ENCODE measurements around the gene UAP1L1.

UAP1L1 gene

GRCh38 chr9:137064880-137065164 is 12.5 kb upstream of the UAP1L1 start:
- Histone ChIP-seq H3K27me3 (peaks cover 28% of the 10 kb centered on the region), H3K4me3 (ENCODE audit: low read depth in 1 of 2, low read length in 1 of 2) (no peak overlapping the region), H3K4me1 (ENCODE audit: control insufficient read depth in 1 of 2, insufficient read depth in 1 of 2, low read depth in 1 of 2, low read length in 1 of 2) (peaks cover 21 to 25% of the 10 kb centered on the region in 2 experiments), H3K27ac (no peak overlapping the region), H3K9me3 (no peaks in the 10 kb centered on the region), H3K36me3 (no peaks in the 10 kb centered on the region)
- TF ChIP-seq, protein P1, sequence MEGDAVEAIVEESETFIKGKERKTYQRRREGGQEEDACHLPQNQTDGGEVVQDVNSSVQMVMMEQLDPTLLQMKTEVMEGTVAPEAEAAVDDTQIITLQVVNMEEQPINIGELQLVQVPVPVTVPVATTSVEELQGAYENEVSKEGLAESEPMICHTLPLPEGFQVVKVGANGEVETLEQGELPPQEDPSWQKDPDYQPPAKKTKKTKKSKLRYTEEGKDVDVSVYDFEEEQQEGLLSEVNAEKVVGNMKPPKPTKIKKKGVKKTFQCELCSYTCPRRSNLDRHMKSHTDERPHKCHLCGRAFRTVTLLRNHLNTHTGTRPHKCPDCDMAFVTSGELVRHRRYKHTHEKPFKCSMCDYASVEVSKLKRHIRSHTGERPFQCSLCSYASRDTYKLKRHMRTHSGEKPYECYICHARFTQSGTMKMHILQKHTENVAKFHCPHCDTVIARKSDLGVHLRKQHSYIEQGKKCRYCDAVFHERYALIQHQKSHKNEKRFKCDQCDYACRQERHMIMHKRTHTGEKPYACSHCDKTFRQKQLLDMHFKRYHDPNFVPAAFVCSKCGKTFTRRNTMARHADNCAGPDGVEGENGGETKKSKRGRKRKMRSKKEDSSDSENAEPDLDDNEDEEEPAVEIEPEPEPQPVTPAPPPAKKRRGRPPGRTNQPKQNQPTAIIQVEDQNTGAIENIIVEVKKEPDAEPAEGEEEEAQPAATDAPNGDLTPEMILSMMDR (IDR thresholded peaks at IDR 0.05), result no peak

DNA sequence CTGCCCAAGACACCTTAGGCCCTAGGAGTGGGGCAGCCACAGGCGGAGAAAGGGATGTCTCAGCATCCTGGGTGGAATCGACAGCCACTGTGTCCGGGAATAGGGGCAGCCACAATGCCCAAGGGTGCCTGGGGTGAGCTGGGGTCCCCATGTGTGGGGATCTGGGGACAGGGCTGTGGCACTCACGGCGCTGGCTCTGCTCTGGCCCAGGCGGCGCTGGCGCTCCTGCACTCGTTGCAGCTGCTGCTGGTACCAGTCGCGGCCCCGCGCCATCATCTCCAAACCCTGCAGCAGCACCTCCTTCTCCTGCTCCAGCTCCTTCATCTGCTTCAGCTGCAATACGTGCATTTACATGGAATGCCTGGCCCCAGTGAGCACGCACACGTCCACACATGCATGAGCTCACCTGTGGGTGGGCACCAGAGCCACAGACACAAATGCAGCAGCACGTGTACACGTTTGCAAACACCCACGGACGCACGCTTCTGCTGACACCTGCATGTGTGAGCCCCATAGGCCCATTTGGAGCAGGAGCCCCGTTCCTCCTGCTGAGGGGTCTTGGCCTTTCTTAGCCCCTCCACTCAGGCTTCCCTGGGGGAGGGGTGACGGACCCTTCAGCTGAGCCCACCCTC is 11.9 kb upstream of the UAP1L1 start:
- H3K4me3 ChIP-seq (ENCODE audit: low read depth in 1 of 2, low read length in 1 of 2), result no peak overlapping the region

DNA sequence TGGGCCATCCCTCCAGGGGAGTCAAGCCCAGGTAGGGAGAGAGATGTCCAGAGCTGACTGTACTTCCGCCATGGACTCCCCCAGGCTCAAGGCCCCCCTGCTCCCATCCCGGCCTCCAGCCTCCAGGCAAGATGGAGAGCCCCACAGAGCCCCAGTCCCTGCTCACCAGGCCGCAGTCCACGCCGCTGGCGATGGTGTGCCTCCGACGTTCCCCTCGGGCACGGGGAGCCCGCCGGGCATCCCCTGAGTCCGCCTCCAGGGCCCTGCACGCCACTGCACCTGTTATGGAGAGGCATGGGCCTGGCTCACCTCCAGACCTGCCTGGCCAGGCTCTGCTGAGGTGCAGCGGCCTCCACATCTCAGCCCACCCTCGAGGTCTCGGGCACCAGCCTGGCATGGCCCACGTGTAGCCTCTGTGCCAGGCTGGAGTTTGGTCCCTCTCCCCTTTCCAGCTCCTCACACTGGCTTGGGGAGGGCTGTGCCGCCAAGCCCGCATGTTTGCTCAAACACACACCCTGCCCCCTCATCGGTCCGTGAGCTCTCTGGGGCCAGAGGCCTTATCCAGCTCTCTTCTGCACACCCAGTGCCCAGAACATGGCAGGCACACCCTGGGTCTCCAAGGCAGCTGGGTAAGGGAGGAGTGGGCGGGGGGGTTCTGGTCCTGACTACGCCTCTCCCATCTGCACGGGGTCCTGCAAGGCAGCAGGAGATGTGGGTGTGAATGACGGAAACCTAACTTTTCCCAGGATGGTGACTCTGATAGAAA is 11.0 kb upstream of the UAP1L1 start:
- peaks cover 34% of the 10 kb centered on the region in 2 experiments for H3K4me1 ChIP-seq (ENCODE audit: control insufficient read depth in 1 of 2, insufficient read depth in 1 of 2, low read depth in 1 of 2, low read length in 1 of 2)
- no peaks in the 10 kb centered on the region for H3K36me3 ChIP-seq
- TF ChIP-seq, protein P1 (IDR thresholded peaks at IDR 0.05), result no peak
- H3K27ac ChIP-seq, result no peak overlapping the region
- no peak overlapping the region for H3K4me3 ChIP-seq (ENCODE audit: low read depth in 1 of 2, low read length in 1 of 2)
- H3K9me3 ChIP-seq, result no peaks in the 10 kb centered on the region
- H3K27me3 ChIP-seq, result peaks cover 41% of the 10 kb centered on the region

More for the DNA sequence above, 11.9 kb upstream of the UAP1L1 start:
- no peak overlapping the region for H3K27ac ChIP-seq
- peaks cover 34% of the 10 kb centered on the region for H3K27me3 ChIP-seq
- H3K4me1 ChIP-seq (ENCODE audit: control insufficient read depth in 1 of 2, insufficient read depth in 1 of 2, low read depth in 1 of 2, low read length in 1 of 2), result peaks cover 26% of the 10 kb centered on the region in 2 experiments
- no peaks in the 10 kb centered on the region for H3K36me3 ChIP-seq
- TF ChIP-seq, protein P1 (IDR thresholded peaks at IDR 0.05), result no peak
- H3K9me3 ChIP-seq, result no peaks in the 10 kb centered on the region

DNA sequence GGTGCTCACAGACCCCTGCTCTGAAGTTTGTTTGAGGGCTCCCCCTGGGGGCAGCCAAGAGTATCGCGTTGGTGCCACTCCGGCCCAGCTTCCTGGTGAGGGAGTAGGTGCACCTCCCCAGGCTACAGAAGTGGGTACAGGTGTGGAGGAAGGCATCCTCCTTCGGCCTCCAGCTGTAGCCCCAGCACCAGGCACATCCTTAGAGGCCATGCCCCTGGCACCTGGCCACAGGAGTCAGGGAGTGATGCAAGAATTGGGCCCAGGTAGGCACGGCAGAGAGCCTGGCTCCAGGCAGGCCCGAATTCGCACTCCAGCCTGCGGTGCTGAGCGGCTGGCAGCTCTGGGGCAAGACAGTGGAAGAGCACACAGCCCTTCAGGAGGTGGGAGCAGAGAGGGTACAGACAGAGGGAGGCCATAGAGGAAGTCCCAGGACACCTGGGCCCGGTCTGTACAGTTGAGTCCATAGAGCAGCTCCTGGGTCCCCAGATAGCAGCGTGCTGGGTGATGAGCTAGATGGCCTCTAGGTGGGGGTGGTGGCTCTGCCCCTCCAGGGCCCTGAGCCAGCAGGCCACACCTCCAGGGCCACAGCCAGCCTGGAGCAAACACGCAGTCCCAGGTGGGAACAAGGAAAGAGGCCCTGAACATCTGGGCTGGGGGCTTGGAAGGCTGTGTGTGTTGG is 9.3 kb upstream of the UAP1L1 start:
- peaks cover 45 to 51% of the 10 kb centered on the region in 2 experiments for H3K4me1 ChIP-seq (ENCODE audit: control insufficient read depth in 1 of 2, insufficient read depth in 1 of 2, low read depth in 1 of 2, low read length in 1 of 2)
- H3K9me3 ChIP-seq, result no peaks in the 10 kb centered on the region
- no peaks in the 10 kb centered on the region for H3K36me3 ChIP-seq
- no peak overlapping the region for H3K4me3 ChIP-seq (ENCODE audit: low read depth in 1 of 2, low read length in 1 of 2)
- no peak overlapping the region for H3K27ac ChIP-seq
- H3K27me3 ChIP-seq, result peaks cover 34% of the 10 kb centered on the region
- TF ChIP-seq, protein P1 (IDR thresholded peaks at IDR 0.05), result peak; percentile 88

DNA sequence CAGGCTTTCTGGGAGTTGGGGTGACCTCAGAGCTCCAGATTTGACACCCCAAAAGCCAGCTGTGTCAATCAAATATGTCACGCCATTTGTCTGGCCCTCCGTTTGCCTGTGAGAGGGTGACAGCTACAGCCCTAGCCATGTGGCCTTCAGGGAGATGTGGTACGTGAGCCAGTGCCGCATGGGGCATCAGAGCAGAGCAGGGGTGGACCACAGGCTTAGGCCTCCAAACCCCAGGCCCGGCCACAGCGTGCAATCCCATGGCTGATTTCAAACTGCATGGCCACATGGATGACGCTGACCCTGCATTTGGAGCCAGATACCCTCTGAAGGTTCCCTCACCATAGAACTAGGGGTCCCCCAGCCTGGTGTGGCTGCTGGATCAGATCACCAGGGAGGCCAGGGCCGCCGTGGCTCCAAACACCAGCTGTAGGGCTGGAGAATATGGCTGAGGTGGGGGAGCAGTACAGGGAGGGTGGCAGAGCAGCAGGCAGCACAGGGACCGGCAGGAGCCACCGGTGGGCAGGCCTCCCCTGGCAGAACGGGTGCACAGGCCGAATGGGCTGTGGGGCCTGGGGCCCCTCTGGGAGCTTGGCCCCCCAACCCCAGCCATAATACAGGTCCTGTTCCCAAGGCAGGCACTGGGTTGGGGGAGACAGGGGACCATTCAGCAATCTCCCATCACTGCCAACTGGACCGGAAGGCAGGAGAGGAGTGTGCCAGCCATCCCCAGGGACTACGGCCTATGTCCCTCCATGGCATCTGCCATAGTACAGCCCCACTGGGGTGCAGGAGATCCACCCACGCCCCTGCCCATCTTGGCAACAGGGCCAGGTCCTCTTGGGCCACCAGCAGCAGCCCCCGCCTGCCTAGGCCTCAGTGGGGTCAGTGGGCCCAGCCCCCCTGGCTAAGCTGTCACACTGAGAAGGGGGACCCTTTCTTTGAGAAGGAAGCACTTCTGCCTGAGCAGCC is 8.5 kb upstream of the UAP1L1 start:
- no peaks in the 10 kb centered on the region for H3K36me3 ChIP-seq
- H3K4me3 ChIP-seq (ENCODE audit: low read depth in 1 of 2, low read length in 1 of 2), result peak overlapping the region in 1 of 2 experiments; percentile 58
- H3K9me3 ChIP-seq, result no peaks in the 10 kb centered on the region
- TF ChIP-seq, protein P1 (IDR thresholded peaks at IDR 0.05), result no peak
- H3K27ac ChIP-seq, result no peak overlapping the region
- H3K4me1 ChIP-seq (ENCODE audit: control insufficient read depth in 1 of 2, insufficient read depth in 1 of 2, low read depth in 1 of 2, low read length in 1 of 2), result peaks cover 53 to 59% of the 10 kb centered on the region in 2 experiments
- H3K27me3 ChIP-seq, result peaks cover 32% of the 10 kb centered on the region

Measured in neutrophil (primary cell).